GM12891 (cell line): Measurements from ENCODE around the gene JAGN1.
A peak's percentile ranks its signal among the peaks of the same experiment; 100 is the strongest.

Experiments used
- DNase-seq: peaks from one replicate; pipeline ENCODE4 v3.0.0; 2011; ENCODE audit warnings: low spot score; ENCODE audit not compliant: insufficient read length
- FAIRE-seq: peaks from 2 replicates; lab custom pipeline; 2011; peaks lifted over from hg19 to GRCh38; lab: Jason Lieb, UNC
- PAX5 ChIP-seq: IDR thresholded peaks from 2 replicates; pipeline ENCODE4 v1.6.1; 2011; ENCODE audit warnings: low read length, moderate library complexity, mild to moderate bottlenecking; ENCODE audit not compliant: insufficient read depth, severe bottlenecking
- POLR2A ChIP-seq: IDR thresholded peaks from 2 replicates; pipeline ENCODE4 v1.6.1; 2011; ENCODE audit warnings: low read depth, low read length, control low read depth
- POLR2AphosphoS5 ChIP-seq: IDR thresholded peaks from 2 replicates; pipeline ENCODE4 v1.6.1; 2011; ENCODE audit warnings: low read depth, low read length, control low read depth
- POU2F2 ChIP-seq: IDR thresholded peaks from 2 replicates; pipeline ENCODE4 v1.6.1; 2011; ENCODE audit warnings: low read depth, mild to moderate bottlenecking, control low read depth, low read length, moderate library complexity
- SPI1 ChIP-seq: IDR thresholded peaks from 2 replicates; pipeline ENCODE4 v1.6.1; 2011; ENCODE audit warnings: low read depth, low read length, control low read depth
- TAF1 ChIP-seq: IDR thresholded peaks from 2 replicates; pipeline ENCODE4 v1.6.1; 2011; ENCODE audit warnings: low read depth, low read length, control low read depth

JAGN1 gene

DNA sequence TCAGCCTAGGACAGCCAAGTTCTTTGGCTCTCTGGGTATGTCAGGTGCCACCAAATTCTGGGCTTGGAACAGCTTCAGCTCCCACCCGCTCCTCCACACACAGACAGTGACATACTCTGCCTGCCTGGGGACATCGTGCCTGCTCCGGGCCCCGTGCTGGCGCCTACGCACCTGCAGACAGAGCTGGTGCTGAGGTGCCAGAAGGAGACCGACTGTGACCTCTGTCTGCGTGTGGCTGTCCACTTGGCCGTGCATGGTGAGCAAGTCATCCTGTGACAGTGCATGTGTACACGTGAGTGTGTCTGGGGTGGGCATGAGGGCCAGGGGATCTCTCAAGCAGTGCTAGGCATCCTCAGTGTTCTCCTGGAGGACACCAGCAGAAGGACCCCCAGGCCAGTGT, 27.4 kb downstream of the JAGN1 start:
- DNase-seq (no peak), FAIRE-seq (no peak)
- TF ChIP-seq POLR2A: no peak
- no peak for TF ChIP-seq POU2F2
- no peak for TF ChIP-seq TAF1
- no peak for TF ChIP-seq SPI1
- TF ChIP-seq POLR2AphosphoS5: no peak
- TF ChIP-seq PAX5: no peak

GRCh38 chr3:9918261-9919038, 28.0 kb downstream of the JAGN1 start:
- no peak for DNase-seq
- no peak for TF ChIP-seq POU2F2
- no peak for TF ChIP-seq PAX5
- no peak for TF ChIP-seq POLR2A
- TF ChIP-seq TAF1: no peak
- TF ChIP-seq SPI1: no peak
- no peak for TF ChIP-seq POLR2AphosphoS5
- no peak for FAIRE-seq

DNA sequence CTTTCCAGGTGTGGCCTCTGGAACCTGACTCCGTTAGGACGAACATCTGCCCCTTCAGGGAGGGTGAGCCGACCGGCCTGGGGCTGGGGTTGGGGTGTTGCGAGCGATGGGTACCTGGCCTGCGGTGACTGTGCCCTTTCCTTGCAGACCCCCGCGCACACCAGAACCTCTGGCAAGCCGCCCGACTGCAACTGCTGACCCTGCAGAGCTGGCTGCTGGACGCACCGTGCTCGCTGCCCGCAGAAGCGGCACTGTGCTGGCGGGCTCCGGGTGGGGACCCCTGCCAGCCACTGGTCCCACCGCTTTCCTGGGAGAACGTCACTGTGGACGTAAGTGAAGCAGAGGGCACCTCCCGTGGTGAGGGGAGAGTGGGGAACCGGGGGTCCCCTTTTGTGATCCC, 37.7 kb downstream of the JAGN1 start:
- FAIRE-seq: no peak
- TF ChIP-seq PAX5: no peak
- TF ChIP-seq SPI1: no peak
- TF ChIP-seq POLR2A: no peak
- no peak for TF ChIP-seq TAF1
- no peak for TF ChIP-seq POLR2AphosphoS5
- TF ChIP-seq POU2F2: no peak
- DNase-seq: no peak

GRCh38 chr3:9930804-9931418, 40.5 kb downstream of the JAGN1 start:
- no peak for DNase-seq
- no peak for TF ChIP-seq POLR2A
- no peak for FAIRE-seq

DNA sequence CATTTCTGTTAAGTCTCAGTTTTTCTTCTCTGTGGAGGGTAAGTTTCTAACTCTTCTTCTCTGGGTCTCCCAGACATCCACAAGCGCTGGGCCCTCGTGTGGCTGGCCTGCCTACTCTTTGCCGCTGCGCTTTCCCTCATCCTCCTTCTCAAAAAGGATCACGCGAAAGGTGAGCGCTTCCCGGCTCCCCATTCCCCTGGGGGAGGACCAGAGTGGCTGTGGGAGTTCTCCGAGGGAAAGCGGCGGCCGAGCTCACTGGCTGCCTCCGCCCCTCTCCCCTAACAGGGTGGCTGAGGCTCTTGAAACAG, 42.1 kb downstream of the JAGN1 start:
- FAIRE-seq (no peak), DNase-seq (no peak)
- TF ChIP-seq PAX5 (no peak), TAF1 (peak; percentile 26; the same call in 1 of the 2 replicates)

GRCh38 chr3:9932843-9933560, 42.6 kb downstream of the JAGN1 start:
- peak; percentile 81 for DNase-seq
- no peak for TF ChIP-seq POLR2A
- no peak for TF ChIP-seq PAX5
- TF ChIP-seq TAF1: no peak
- no peak for TF ChIP-seq SPI1
- no peak for TF ChIP-seq POLR2AphosphoS5
- TF ChIP-seq POU2F2: no peak
- FAIRE-seq: peak; percentile 85

DNA sequence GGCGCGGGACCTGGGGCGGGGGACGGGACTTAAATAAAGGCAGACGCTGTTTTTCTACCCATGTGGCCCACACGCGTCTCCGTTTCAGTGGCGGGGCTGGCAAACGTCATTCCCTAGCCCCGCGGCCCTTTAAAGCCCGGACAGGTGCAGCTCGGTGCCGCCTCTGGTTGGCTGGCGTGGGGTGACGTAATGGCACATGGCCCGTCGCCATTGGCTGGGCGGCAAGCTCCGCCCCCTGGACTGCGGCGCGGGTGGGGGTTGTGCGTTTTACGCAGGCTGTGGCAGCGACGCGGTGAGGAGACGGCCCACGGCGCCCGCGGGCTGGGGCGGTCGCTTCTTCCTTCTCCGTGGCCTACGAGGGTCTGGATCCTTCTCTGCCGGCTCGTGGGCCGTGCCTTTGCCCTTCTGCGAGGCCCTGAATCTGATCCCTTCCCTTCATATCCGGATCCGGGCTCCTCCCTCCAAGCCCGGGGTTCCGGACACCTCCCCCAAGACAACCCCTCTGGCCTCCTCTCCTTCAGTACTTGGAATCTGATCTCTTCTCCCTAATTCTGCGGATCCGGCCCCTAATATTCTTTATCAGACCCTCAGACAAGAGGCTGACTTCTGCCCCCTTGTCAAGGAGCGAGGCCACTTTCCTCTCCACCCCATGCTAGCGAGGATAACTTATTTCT, 43.3 kb downstream of the JAGN1 start, which contains the start of gene CRELD1:
Gene CRELD1, plus strand, starts transcription at position 274 of the 674 bp plus-strand sequence. CDS start 605 bp downstream, outside the sequence.
- DNase-seq (peak; percentile 94), FAIRE-seq (peak; percentile 99)
- TF ChIP-seq POU2F2 (no peak), POLR2A (peak; percentile 18), SPI1 (no peak), POLR2AphosphoS5 (peak; percentile 60), PAX5 (no peak), TAF1 (peak; percentile 51)

GRCh38 chr3:9934235-9934621, 43.8 kb downstream of the JAGN1 start:
- FAIRE-seq: no peak
- DNase-seq: no peak
- TF ChIP-seq POLR2AphosphoS5: no peak
- no peak for TF ChIP-seq TAF1
- no peak for TF ChIP-seq POU2F2
- TF ChIP-seq SPI1: no peak
- no peak for TF ChIP-seq POLR2A
- TF ChIP-seq PAX5: no peak

- peak; percentile 5 for FAIRE-seq
- TF ChIP-seq SPI1: no peak
- no peak for TF ChIP-seq TAF1
- no peak for TF ChIP-seq POLR2AphosphoS5
- no peak for TF ChIP-seq POLR2A
- no peak for TF ChIP-seq POU2F2
- no peak for TF ChIP-seq PAX5
- DNase-seq: no peak
These were observed 44.6 kb downstream of the JAGN1 start for GRCh38 chr3:9934993-9935392.
